PC-9 (cell line): Measurements from ENCODE around the gene MAN2A2.

Source experiments
- CTCF ChIP-seq: fragments of 200-600 bp; sonication (generic); conservative IDR thresholded peaks from 2 replicates; pipeline ENCODE4 v1.6.1; 2017; ENCODE audit warnings: mixed run types, antibody characterized with exemption, mild to moderate bottlenecking, moderate library complexity
- EZH2 ChIP-seq: fragments of 200-600 bp; sonication (generic); IDR thresholded peaks from 2 replicates; pipeline ENCODE4 v1.8.0; 2017; ENCODE audit warnings: antibody characterized with exemption, low read depth

GRCh38 chr15:90876512-90877170, 26.5 kb upstream of the MAN2A2 start:
- TF ChIP-seq EZH2, result no peak
- no peak for TF ChIP-seq CTCF
